ENCODE results near the gene TUNAR. TPM values are rescaled to one million over a fixed set of nuclear protein-coding genes. Genes with fewer than 3 reads are reported as not detected.

TUNAR gene
- total RNA-seq, 4 donors from 2014 or later: 0.54 TPM; not detected in 3

DNA sequence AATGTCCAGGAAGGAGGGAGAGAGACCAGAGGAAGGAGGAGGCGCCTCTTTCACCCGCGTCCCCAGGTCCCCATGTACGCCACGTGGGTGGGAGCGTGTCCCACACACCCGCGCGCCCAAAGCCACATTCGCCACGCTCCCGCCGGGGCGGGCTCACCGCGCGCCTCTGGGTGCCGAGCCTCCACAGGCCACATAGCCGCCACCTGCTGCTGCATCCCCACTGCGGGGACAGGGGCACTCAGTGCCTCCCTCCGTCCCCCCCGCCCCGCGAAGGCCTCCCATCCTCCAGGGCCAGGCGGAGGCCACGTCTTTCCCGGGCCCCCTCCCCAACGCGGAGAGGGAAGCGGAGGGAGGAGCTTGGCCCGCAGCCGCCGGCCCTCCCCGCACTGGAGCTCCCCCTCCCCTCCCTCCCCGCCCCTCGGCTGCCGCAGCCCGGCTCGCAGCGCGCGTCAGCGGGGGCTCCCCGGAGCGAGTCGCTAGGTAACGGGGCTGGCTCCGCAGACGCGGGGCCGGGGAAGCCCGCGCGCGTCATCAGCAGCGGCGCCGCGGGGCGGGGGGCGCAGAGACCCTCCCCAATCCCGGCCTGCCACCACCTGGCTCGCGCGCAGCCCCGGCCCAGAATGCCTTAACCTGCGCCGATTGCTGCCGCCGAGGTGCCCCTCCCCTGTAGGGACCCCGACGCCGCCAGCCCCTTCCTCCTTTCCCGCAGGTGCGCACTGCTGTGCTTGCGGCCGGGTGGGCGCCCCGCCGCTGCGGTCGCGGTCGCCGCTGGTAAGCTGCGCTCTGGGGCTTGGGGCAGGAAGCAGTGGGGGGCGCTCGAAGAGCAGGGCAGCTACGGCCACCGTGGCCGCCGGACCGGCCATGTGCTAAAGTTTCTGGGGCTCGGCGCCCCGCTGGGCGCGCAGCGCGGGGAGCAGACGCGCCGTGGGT lies 536 bp upstream of the TUNAR start:
- H3K4me3 ChIP-seq: peak overlapping the region in 1 of 2 donors; percentile 43
- WGBS, 2 donors (ENCODE audit: low coverage in 1 of 2): 33% methylated on average over 1 of the region's 103 CpGs; no CpG with 5 or more reads in 1 of the 2 donors

DNA sequence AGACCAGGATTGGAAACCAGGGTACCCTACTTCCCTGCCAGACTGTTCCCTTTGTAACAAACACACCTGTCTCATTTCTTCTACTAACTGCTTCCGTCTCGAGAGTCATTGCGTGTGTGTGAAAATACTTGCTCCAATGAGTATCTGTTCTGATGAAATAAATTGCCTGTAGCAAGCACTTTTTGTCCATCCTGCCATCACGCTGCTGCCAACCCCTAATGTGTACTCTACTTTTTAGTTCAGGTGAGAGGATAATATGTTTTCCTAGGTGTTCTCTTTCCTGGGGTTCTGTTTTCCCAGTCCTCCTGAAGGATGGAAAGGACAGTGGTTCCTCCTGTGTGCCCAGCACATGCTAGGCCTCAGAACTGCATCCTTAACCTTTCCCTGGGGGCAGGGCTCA lies 1.0 kb downstream of the TUNAR start:
- Histone ChIP-seq H3K36me3 (no peaks in the 10 kb centered on the region), H3K4me3 (no peak overlapping the region), H3K27ac (no peak overlapping the region), H3K9me3 (no peaks in the 10 kb centered on the region), H3K4me1 (peaks cover 0 to 18% (median 8%) of the 10 kb centered on the region in 3 donors), H3K27me3 (peaks cover 93% of the 10 kb centered on the region)
- 84 to 100% methylated on average over 1 to 4 of the region's 4 CpGs for WGBS, 2 donors (ENCODE audit: low coverage in 1 of 2)
- TF ChIP-seq POLR2AphosphoS5 (IDR thresholded peaks at IDR 0.05) (no peak), POLR2A (IDR thresholded peaks at IDR 0.05) (no peak), EP300 (IDR thresholded peaks at IDR 0.05) (no peak)
- TF ChIP-seq, protein P1, sequence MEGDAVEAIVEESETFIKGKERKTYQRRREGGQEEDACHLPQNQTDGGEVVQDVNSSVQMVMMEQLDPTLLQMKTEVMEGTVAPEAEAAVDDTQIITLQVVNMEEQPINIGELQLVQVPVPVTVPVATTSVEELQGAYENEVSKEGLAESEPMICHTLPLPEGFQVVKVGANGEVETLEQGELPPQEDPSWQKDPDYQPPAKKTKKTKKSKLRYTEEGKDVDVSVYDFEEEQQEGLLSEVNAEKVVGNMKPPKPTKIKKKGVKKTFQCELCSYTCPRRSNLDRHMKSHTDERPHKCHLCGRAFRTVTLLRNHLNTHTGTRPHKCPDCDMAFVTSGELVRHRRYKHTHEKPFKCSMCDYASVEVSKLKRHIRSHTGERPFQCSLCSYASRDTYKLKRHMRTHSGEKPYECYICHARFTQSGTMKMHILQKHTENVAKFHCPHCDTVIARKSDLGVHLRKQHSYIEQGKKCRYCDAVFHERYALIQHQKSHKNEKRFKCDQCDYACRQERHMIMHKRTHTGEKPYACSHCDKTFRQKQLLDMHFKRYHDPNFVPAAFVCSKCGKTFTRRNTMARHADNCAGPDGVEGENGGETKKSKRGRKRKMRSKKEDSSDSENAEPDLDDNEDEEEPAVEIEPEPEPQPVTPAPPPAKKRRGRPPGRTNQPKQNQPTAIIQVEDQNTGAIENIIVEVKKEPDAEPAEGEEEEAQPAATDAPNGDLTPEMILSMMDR (IDR thresholded peaks at IDR 0.05): no peak
- no peak for ATAC-seq

More for the DNA sequence above, 536 bp upstream of the TUNAR start:
- H3K9me3 ChIP-seq: no peaks in the 10 kb centered on the region
- ATAC-seq: no peak
- TF ChIP-seq POLR2AphosphoS5 (IDR thresholded peaks at IDR 0.05) (no peak), POLR2A (IDR thresholded peaks at IDR 0.05) (no peak), EP300 (IDR thresholded peaks at IDR 0.05) (no peak)
- TF ChIP-seq, protein P1 (IDR thresholded peaks at IDR 0.05): no peak
- peaks cover 83% of the 10 kb centered on the region for H3K27me3 ChIP-seq
- H3K36me3 ChIP-seq: no peaks in the 10 kb centered on the region
- no peak overlapping the region for H3K27ac ChIP-seq
- H3K4me1 ChIP-seq: peaks cover 0 to 18% (median 8%) of the 10 kb centered on the region in 3 donors

DNA sequence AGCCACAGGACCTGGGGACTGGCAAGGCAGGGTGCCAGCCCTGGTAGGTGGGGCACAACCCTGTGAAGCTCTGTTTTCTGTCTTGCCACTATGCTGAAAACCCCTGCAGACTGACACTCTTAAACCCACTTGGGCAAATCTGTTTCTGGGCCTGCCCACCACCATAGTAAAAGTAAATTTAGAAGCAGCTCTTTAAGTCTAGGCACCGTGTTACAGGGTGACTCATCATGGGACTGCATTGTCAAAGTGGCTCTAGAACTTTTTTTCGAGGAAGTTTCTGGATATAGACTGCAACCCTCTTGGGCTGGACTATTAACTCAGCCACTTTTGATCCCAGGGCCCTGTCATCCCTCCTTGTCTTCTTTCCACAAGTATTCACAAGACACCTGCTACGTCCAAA lies 7.7 kb downstream of the TUNAR start:
- Histone ChIP-seq H3K36me3 (no peaks in the 10 kb centered on the region), H3K27me3 (peaks cover 51% of the 10 kb centered on the region), H3K27ac (no peak overlapping the region), H3K4me3 (no peak overlapping the region), H3K9me3 (no peaks in the 10 kb centered on the region), H3K4me1 (no peaks in the 10 kb centered on the region)
- ATAC-seq: no peak
- TF ChIP-seq, protein P1 (IDR thresholded peaks at IDR 0.05): no peak
- no peak for TF ChIP-seq POLR2A (IDR thresholded peaks at IDR 0.05)
- TF ChIP-seq EP300 (IDR thresholded peaks at IDR 0.05): no peak
- no peak for TF ChIP-seq POLR2AphosphoS5 (IDR thresholded peaks at IDR 0.05)
- WGBS, 2 donors (ENCODE audit: low coverage in 1 of 2): 82 to 83% methylated on average over 1 to 3 of the region's 3 CpGs

DNA sequence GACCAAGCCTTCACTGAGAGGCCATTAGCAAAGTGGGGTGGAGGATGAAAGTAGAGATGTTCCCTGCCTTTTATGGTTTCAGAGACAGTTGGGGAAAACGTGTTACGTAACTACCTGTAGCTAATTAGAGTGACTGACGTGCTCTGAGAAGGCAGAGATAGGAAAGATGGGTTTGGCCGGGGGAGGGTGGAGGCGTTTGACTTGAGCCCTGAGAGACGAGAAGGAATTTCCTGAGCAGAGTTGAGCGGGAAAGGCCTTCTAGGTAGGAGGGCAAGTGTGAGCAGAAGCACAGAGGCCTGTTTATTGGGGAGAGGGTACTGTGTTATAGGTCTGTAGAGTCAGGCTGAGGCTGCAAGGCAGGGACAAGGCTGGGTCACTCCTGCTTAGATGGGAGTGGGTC lies 8.6 kb downstream of the TUNAR start:
- TF ChIP-seq EP300 (IDR thresholded peaks at IDR 0.05) (no peak), POLR2AphosphoS5 (IDR thresholded peaks at IDR 0.05) (no peak), POLR2A (IDR thresholded peaks at IDR 0.05) (no peak)
- TF ChIP-seq, protein P1 (IDR thresholded peaks at IDR 0.05): no peak
- Histone ChIP-seq H3K36me3 (no peaks in the 10 kb centered on the region), H3K4me3 (no peak overlapping the region), H3K27me3 (peaks cover 44% of the 10 kb centered on the region), H3K9me3 (no peaks in the 10 kb centered on the region), H3K4me1 (no peaks in the 10 kb centered on the region), H3K27ac (no peak overlapping the region)
- ATAC-seq: no peak
- 44 to 52% methylated on average over 6 to 7 of the region's 7 CpGs for WGBS, 2 donors (ENCODE audit: low coverage in 1 of 2)

DNA sequence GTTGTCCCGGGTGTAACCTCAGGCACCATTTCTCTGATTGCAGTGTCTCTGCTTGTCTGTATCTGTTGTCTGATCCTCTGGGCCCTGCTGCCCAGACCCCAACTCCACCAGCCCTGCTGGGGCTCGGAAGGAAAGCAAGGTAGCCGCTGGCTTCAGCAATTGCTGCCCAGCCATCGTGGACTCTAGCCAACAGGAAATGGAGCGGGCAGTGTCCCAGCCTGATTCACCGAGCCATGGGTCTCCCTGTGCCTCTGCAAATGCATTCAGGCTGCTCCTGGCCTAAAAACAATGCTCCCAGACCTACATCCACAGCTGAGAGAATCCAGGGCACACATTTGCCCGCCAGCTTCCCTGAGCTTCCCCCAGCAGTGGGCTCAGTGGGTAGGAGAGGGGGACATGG lies 9.2 kb downstream of the TUNAR start:
- H3K27ac ChIP-seq: no peak overlapping the region
- ATAC-seq: no peak
- WGBS, 2 donors (ENCODE audit: low coverage in 1 of 2): 65 to 90% methylated on average over 1 to 4 of the region's 7 CpGs

More for the DNA sequence above, 9.2 kb downstream of the TUNAR start:
- Histone ChIP-seq H3K36me3 (no peaks in the 10 kb centered on the region), H3K4me1 (no peaks in the 10 kb centered on the region), H3K9me3 (no peaks in the 10 kb centered on the region), H3K4me3 (no peak overlapping the region), H3K27me3 (peaks cover 38% of the 10 kb centered on the region)
- no peak for TF ChIP-seq POLR2AphosphoS5 (IDR thresholded peaks at IDR 0.05)
- TF ChIP-seq, protein P1 (IDR thresholded peaks at IDR 0.05): no peak
- TF ChIP-seq POLR2A (IDR thresholded peaks at IDR 0.05): no peak
- no peak for TF ChIP-seq EP300 (IDR thresholded peaks at IDR 0.05)

All from gastroesophageal sphincter (tissue), 4 donors.